ENCODE data around the gene PARP8.

The PARP8 gene

DNA sequence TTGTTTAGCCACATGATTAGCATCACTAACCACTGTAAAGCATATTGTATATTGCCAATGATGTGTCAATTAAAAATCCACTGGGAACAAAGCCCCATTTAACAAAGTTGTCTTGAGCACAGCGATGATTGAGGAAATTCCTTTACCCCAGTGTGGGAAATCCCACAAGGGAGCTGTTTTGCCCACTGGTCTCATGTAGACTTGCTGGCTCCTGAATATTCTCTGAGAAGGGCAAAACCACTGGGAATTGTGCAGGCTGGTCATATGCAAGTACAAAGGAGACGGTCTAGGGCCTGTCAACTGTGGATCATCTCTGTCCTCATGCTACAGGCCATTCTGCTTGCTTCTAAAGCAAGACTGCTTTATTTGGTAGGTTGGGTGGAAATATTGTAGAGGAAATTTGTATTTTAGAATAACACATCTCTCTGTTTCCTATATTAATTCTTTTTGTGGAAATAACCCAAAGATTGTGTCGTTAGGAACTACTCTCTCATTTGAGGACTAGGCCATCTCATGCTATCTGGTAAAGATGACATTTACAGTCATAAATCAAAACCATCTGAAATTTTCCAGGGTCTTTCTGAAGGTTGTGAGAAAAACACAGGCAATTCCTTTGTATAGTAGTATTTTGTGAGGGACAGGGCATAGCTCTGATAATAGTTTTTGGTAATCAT lies 60.2 kb downstream of the PARP8 start:
- no peak for DNase-seq (ENCODE audit: low read depth in 2 of 2)

DNA sequence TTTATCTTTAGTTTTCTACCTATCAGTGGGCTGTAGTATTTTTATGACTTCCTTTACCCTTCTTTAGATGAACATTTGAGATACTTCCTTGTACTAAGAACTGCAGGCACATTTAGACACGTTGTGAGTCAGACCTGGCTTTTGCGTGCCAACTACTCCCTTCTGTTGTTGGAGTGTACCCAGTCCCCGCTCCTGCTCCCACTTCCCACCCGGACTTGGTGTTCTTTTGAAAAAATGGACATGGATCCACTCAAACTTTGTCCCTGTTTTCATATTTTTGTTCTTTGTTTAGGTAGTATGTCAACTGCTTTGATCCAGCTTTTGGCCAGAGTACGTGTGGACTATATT lies 60.7 kb downstream of the PARP8 start:
- DNase-seq (ENCODE audit: low read depth in 2 of 2), result no peak

DNA sequence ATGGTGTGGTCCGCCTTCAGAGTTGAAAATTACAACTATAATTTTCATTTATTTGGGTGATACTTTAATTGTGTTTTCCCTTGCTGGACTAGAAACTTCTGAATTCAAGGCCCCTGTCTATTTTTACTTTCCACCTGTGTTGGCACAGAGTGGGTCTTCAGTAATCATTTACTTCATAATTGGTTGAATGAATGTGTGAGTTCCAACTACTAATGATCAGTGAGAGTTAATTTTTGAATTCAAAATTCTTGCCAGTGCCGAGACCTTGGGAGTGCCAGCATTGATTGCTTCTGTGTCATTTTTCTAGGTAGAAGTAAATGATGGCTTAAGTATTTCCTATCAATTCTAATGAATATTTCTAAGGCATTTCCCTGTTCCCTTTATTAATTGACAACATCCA lies 61.4 kb downstream of the PARP8 start:
- no peak for DNase-seq (ENCODE audit: low read depth in 2 of 2)

DNA sequence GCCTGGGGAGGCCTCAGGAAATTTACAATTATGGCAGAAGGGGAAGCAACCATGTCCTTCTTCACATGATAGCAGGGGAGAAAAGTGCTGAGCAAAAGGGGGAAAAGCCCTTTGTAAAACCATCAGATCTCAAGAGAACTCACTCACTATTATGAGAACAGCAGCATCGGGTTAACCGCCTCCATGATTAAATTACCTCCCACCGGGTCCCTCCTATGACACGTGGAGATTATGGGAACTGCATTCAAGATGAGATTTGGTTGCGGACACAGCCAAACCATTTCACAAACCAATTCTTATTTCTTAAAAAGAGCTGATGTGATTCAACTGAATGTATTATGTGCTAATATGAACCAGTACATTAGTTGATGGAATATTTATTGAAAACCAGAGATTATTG lies 63.9 kb downstream of the PARP8 start:
- DNase-seq (ENCODE audit: low read depth in 2 of 2), result no peak

DNA sequence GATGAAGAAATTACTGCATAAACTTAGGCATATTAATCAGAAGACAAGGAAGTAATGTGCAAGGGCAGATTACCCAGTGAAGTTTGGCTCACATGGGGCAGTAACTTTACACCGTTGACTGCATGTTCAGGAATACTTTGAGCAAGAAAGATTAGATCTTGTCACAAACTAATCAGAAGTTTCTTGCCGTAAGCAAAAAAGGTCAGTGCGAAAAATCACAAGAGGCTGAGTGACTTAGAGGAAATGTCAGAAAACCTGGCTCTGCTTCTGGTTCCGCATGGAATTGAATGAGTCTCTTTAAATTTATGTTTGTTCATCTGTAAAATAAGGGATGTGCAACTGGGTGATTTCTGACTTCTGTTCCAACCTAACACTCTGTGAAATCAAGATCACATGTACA lies 64.4 kb downstream of the PARP8 start:
- no peak for DNase-seq (ENCODE audit: low read depth in 2 of 2)

DNA sequence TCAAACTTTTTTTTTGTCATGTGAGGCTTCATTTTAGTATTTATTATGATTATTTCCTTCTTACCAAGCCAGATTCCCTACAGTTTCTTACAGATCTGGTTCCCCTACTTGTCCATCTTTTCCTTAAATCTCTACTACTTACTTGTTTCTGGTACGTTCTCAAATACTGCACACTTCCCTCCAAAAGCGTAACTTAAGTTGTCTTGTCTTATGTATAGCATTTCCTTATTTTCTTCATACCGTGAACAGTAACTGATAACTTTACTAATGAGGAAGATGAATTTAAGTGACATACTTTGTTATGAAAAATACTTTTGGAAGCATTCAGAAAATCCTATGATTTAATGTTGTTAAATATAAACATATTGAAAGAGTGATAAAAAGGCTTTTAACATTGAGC lies 67.3 kb downstream of the PARP8 start:
- DNase-seq (ENCODE audit: low read depth in 2 of 2), result no peak

DNA sequence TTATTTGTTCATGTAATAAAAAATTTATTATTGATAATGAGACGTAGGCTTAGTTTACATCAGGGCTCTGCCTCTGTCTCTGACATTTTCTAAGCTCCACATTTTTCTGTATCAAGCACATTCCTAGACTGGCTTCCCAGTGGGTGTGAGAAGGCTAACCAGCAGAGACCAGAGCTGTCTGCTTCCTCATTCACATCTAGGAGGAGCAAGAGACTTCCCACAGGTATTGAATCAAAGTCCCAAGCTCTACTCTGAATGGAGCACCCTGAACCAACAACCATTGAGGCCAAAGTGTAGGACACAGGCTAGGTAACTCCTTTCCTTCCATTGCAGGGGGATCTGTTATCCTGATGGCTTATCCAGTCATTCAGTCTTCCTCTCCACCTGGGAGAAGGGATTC lies 72.4 kb downstream of the PARP8 start:
- no peak for DNase-seq (ENCODE audit: low read depth in 2 of 2)

DNA sequence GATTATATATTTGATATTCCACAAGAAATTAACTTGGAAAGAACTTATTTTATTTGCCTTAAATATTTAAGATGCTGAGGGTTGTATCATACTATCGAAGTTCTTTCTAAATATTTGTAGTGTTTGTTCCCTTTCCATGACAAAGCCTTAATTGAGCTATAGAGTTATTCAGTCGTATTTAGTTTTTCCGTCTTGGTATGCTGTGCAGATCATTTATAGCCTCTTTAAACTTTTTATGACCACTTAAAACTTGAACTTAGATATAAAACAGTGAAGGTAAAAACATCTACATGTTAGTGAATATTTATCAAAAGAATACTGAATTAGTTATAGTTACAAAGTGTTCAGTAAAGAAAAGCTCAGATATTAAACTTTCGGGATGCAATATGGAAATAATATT lies 74.4 kb downstream of the PARP8 start:
- no peak for DNase-seq (ENCODE audit: low read depth in 2 of 2)

DNA sequence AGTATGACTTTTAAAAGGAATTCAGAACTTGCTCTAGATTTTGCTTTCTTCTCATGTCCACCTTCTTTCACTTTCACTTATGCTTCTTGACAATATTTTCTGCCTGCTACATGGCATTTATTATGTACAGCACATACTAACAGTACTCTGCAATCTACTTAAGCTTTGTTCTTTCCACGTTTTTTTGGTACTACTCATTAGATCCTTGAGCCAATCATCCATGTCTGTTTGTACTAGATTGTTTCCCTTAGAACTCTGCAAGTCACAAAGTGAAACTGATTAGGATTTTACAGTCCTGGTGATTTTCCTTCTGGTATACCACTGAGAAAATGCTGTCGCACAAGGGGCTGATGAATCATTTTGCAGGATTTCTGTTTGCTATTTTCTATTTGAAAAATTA lies 78.3 kb downstream of the PARP8 start:
- no peak for DNase-seq (ENCODE audit: low read depth in 2 of 2)

DNA sequence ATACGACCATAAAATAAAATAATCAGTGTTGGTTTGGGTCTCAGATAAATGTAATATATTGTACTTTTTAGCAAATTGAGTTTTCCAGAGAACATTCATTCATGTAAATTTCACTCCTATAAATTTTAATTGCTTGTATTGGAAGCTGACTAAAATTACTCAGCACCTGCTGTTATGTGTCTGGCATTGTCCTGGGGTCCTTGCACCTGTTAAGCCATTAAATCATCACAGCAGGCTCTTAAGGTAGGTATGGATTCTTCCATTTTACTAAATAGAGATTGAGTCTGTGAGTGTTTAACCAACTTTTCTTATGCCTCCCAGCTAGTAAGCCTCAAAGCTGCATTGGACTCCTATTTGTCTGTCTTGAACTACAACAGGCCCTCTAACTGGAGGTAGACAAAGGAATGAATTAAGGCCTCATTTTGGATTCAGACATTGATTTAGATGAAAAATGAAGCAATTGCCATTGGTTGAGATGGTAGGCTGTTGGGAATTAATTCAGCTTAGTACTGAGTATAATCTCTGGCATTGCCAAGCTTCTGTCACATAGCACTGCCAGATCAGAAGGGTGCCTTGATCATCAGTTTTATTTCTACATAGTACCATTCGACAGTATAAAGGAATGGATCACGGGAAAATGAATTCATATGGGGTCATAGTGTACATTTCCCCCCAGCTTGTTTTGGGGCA lies 78.9 kb downstream of the PARP8 start:
- DNase-seq (ENCODE audit: low read depth in 2 of 2), result no peak

DNA sequence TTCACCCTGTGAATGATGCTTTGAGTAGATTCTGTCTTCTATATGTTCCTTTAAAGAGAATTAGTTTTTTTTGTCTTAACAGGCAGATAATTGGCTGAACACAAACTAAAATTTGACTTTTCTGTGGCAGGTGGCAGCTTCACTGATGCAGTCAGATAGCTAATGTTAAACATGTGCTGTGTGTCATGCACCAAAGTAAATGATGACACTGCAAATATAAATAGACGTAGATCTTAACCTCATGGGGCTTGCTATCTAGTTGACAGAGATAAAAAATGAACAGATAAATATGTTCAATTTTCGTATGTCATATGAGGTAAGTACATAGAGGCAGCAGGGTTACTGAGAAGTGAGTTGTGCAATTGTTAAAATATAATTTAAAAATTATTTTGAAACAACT lies 82.7 kb downstream of the PARP8 start:
- DNase-seq (ENCODE audit: low read depth in 2 of 2), result no peak

DNA sequence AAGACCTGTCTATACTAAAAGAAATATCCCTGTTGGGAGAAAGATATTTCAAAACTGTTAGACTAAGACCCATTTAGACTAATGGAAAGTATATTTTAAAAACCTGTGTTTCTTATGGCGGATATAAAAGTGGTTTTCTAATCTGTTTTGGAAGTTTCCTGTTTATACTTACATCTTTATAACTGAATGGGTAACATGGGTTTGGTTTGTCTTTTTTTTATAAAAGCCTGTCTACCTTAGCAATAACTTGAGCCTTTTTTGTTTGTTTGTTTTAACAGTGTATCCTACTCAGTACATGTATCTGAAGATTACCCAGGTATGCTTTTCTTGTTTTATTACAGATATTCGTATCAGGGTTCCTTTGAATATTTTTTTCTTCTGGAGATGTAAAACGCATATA lies 83.4 kb downstream of the PARP8 start:
- DNase-seq (ENCODE audit: low read depth in 2 of 2), result no peak

DNA sequence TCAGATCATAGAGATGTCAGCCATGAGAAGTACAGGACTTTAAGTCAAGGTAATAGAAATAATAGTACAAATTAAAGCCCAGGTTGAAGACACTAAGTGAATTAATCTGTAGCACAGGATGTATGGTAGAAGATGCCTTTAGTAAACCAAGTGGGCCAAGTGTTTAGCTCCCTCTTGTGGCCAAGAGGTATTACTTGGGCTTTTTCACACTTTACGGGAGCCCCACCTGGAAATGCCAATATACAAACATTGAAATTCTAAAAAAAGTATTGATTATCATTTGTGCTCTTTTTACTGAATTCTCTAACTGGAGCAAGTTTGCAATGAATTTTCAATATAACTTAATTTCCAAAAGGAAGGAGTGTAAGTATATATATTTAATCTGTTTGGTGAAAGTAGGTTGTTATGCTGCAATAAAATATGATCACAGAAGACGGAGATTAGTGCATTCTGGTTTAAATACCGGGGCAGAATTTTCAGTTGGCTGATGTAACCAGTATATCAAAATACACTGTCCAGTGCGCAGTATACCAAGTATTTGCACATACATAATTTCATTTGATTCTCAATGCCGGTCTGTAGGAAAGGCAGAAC lies 84.7 kb downstream of the PARP8 start:
- DNase-seq (ENCODE audit: low read depth in 2 of 2), result peak in 1 of 2 donors; percentile 17

DNA sequence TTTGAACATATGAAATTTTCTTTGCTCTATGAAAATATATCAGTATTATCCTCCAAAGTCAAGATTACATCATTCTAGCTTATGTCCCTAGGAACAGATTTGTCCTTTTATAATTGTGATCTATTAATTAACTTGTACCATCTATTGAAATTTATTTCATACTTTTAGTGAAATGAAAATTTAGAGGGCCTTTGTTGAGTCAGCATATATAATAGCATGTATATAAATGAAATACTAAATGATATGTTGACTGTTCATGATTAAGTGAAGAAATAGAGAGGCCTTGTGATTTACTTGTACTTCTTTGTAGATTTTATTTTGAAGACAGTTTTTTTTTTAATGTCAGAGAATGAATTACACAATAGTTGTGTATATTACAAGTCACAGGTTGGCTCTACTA lies 86.4 kb downstream of the PARP8 start:
- no peak for DNase-seq (ENCODE audit: low read depth in 2 of 2)

DNA sequence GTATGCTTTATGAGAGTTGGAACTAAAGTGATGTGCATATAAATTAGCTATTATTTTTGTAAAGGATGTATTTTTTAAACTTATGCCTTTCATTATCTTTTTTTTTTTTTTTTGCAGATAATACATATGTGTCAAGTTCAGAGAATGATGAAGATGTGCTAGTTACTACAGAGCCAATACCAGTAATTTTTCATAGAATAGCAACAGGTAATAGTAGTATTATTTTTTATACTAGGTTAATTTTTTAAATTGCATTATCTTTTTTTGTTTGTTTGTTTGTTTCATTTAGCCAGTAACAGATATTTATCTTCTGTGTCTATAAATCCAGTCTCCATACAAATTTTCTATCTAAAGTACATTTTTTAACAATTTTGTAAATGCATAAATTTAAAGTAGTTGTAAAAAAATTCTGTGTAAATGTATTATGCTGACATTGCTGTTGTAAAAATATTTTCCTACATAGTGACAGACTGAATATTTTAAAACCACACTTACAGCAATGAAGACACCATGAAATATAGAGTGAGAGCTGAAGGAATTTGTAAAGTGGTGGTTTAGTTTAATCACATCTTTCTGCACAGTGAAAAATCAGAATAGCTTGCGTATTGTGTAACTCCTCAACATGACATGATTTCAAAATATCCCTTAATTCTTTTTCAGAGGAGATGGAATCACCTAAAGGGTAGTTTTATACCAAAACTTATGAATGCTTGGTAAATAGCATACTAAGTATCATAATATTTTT lies 93.3 kb downstream of the PARP8 start:
- no peak for DNase-seq (ENCODE audit: low read depth in 2 of 2)

DNA sequence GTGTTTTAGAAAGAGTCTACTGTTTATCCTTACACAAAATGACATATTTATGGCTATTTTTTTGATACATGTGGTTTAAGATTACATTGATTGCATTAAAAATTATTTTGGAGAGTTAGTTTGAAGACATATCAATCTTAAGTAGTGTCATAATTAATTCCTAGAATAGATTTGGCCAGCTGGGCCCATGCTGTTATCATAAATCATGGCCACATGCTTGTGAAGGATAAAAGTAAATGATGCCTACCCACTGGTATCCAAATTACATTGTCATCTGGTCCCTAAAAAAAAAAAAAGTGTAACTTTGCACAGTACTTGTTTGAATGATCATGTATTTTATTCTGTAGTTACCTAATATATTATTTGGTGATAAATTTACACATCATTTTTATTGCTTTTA lies 96.9 kb downstream of the PARP8 start:
- no peak for DNase-seq (ENCODE audit: low read depth in 2 of 2)

DNA sequence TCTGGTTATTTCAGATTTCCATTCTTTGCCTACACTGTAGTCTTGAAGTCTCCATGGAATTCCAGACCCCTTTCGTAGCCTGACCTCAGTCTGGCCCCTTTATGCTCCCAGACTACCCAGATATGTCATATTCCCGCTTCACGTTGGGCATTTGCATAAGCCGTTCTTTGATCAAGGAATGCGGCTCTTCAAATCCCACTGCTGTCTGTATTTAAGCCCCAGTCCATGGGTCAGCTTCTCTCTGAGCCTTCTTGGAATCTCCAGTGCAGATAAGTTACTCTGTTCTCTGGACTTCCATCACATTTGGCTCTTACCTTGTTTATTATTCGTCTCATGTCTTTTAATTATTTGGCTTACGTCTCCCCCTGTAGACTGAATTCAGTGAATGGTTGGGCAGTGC lies 97.4 kb downstream of the PARP8 start:
- no peak for DNase-seq (ENCODE audit: low read depth in 2 of 2)

DNA sequence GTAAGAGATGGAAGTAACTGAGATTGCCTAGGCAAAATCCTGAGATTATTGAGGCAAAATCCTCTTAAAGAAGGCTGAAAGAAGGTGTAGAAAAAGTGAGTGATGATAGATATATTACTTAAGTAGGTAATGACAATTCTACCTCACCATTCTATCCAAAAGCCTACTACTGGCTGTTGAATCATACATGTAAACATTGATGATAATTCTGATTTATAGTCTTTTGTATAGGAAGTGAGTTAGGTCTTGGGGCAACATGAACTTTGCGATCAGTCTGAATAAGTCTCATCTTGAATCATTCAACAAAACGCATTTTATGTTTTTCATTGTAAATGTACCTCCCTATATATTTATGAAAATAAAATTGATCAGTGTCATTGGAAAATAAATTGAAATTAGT lies 99.6 kb downstream of the PARP8 start:
- DNase-seq (ENCODE audit: low read depth in 2 of 2), result no peak

DNA sequence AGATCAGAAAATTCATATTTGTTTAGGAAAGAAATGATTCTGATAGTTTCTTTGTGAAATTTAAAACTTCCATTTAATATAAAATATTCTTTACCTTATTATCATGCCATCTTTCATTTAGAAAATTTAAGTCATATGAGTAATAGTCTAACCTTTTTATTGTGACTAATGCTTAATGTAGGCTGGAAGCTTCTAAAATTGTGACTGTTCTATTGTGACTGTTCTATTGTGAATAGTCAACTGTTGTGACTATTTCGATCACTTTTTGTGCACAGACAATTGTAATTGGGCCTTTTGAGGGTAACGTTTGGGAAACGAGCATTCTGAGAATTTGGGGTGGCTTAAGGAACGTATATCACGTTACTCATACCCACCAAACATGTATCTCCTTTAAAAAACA lies 100.0 kb downstream of the PARP8 start:
- no peak for DNase-seq (ENCODE audit: low read depth in 2 of 2)

DNA sequence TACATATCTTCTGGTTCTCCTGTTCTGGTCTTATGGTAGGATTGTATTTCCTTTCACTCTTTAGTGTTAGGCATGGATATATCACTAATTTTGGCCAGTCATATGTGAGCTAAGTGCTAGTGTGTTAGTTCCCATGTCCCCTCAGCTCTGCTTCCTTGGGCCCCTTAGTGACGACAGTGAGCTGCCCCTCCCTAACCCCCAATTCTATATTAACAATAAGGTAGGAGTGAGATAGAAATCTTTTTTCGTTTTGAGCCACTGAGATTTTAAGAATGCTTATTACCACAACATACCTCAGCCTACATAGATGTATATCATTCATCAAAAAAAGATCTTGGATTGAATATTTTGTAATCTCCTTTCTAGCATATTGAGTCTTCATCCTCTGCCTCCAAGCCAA lies 100.5 kb downstream of the PARP8 start:
- no peak for DNase-seq (ENCODE audit: low read depth in 2 of 2)

DNA sequence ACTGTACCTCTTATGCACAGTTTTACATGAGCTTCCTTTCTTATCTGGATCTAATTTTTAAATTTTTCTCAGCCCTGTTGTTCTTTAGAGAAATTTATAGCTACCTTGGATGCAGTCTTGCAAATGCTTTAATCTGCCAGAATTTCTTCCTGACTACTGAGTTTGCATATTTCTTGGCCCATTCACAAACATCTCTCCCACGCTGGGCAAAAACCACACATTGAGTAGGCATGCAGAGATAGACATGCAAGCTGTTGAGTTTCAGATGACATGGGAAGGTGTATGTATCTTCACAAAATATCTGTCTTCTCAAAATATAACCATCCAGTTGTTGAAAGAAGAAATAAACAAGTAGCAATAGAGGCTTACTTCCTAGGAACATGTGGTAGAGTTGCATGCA lies 101.2 kb downstream of the PARP8 start:
- DNase-seq (ENCODE audit: low read depth in 2 of 2), result no peak

DNA sequence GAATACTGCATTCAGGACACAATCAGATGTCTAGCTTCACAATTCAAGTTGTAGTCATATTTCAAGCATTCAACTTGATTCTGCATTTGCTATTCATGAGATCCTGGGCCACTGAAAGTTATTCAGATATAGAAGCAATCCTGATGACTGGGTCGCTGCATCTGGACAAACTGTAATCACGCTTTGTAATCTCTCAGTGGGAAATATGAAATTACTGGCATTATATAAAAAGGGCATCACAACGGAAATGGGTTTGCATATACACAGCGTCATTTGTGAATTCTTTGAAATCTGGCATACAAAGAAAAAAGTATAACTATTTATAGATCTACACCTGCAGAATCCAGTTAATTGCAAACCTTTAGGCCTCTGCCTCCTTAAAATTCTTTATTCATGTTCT lies 102.2 kb downstream of the PARP8 start:
- DNase-seq (ENCODE audit: low read depth in 2 of 2), result no peak

DNA sequence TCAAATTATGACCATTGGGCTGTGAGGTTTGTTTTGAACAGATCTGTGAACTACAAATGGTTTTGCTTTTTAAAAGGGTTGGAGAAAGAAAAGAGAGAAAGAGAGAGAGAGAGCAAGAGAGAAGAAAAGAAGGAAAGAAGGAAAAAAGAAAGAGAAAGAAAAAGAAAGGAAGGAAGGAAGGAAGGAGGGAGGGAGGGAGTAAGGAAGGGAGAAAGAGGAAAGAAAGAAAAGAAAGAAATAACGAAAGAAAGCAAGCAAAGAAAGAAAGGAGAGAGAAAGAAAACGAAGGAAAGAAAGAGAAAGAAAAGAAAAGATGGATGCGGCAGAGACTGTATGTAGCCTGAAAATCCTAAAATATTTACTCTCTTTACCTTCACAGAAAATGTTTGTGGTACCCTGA lies 104.0 kb downstream of the PARP8 start:
- DNase-seq (ENCODE audit: low read depth in 2 of 2), result no peak
